Measurements from ENCODE around the gene SERPINH1.
"Not testable (repeated sequence)": the region's sequence is repeated elsewhere in the genome, so short reads cannot be mapped to it uniquely, and the experiment has no call there.

Gene SERPINH1

GRCh38 chr11:75570559-75571139, 8.6 kb downstream of the SERPINH1 start:
- in situ Hi-C loops (cut with MboI; ENCODE audit: low sequenced_read_pairs), result no loop called here

- in situ Hi-C loops (cut with MboI; ENCODE audit: low sequenced_read_pairs), result no loop called here
These were observed 9.6 kb downstream of the SERPINH1 start for GRCh38 chr11:75571625-75572024.

- in situ Hi-C loops (cut with MboI; ENCODE audit: low sequenced_read_pairs), result no loop called here
These were observed 10.7 kb downstream of the SERPINH1 start for GRCh38 chr11:75572744-75573143.

- in situ Hi-C loops (cut with MboI; ENCODE audit: low sequenced_read_pairs), result no loop called here
These were observed 12.9 kb downstream of the SERPINH1 start for GRCh38 chr11:75574698-75575602.

GRCh38 chr11:75576017-75576416, 14.0 kb downstream of the SERPINH1 start:
- in situ Hi-C loops (cut with MboI; ENCODE audit: low sequenced_read_pairs), result no loop called here

- in situ Hi-C loops (cut with MboI; ENCODE audit: low sequenced_read_pairs), result no loop called here
These were observed 14.5 kb downstream of the SERPINH1 start for GRCh38 chr11:75576499-75576918.

- in situ Hi-C loops (cut with MboI; ENCODE audit: low sequenced_read_pairs), result no loop called here
These were observed 15.2 kb downstream of the SERPINH1 start for GRCh38 chr11:75577207-75577606.

- in situ Hi-C loops (cut with MboI; ENCODE audit: low sequenced_read_pairs), result no loop called here
These were observed 16.9 kb downstream of the SERPINH1 start for GRCh38 chr11:75578977-75579376.

GRCh38 chr11:75579841-75580240, 17.8 kb downstream of the SERPINH1 start:
- in situ Hi-C loops (cut with MboI; ENCODE audit: low sequenced_read_pairs), result no loop called here

GRCh38 chr11:75582506-75582894, 20.4 kb downstream of the SERPINH1 start:
- in situ Hi-C loops (cut with MboI; ENCODE audit: low sequenced_read_pairs), result no loop called here

- in situ Hi-C loops (cut with MboI; ENCODE audit: low sequenced_read_pairs), result no loop called here
These were observed 21.1 kb downstream of the SERPINH1 start for GRCh38 chr11:75582895-75583717.

- in situ Hi-C loops (cut with MboI; ENCODE audit: low sequenced_read_pairs), result no loop called here
These were observed 21.9 kb downstream of the SERPINH1 start for GRCh38 chr11:75583718-75584658.

GRCh38 chr11:75584659-75585292, 22.7 kb downstream of the SERPINH1 start:
- in situ Hi-C loops (cut with MboI; ENCODE audit: low sequenced_read_pairs), result not testable (repeated sequence)

- in situ Hi-C loops (cut with MboI; ENCODE audit: low sequenced_read_pairs), result no loop called here
These were observed 23.2 kb downstream of the SERPINH1 start for GRCh38 chr11:75585293-75585670.

- in situ Hi-C loops (cut with MboI; ENCODE audit: low sequenced_read_pairs), result no loop called here
These were observed 24.3 kb downstream of the SERPINH1 start for GRCh38 chr11:75586395-75586794.

- in situ Hi-C loops (cut with MboI; ENCODE audit: low sequenced_read_pairs), result no loop called here
These were observed 26.0 kb downstream of the SERPINH1 start for GRCh38 chr11:75588051-75588481.

GRCh38 chr11:75589051-75589450, 27.0 kb downstream of the SERPINH1 start:
- in situ Hi-C loops (cut with MboI; ENCODE audit: low sequenced_read_pairs), result no loop called here

GRCh38 chr11:75589933-75590332, 27.9 kb downstream of the SERPINH1 start:
- in situ Hi-C loops (cut with MboI; ENCODE audit: low sequenced_read_pairs), result no loop called here

- in situ Hi-C loops (cut with MboI; ENCODE audit: low sequenced_read_pairs), result no loop called here
These were observed 29.3 kb downstream of the SERPINH1 start for GRCh38 chr11:75591371-75591770.

- in situ Hi-C loops (cut with MboI; ENCODE audit: low sequenced_read_pairs), result no loop called here
These were observed 29.9 kb downstream of the SERPINH1 start for GRCh38 chr11:75591966-75592365.

Measured in HL-60/S4 treated with retinoic acid at 250 ng/mL for 4 days and 3 days (cell line).